Stimulated activated CD8-positive, alpha-beta memory T cell treated with anti-CD3 and anti-CD28 coated beads, Interleukin-7, amount 100 ng/mL, for 48 hours (primary cell): ENCODE data around the gene C6orf47.
"Not testable (repeated sequence)": the region's sequence is repeated elsewhere in the genome, so short reads cannot be mapped to it uniquely, and the experiment has no call there.

Experiments used
- DNase-seq, 2 donors: peaks; one replicate each; pipeline ENCODE4 v3.0.0-alpha.2; 2020; ENCODE audit warnings: low read depth in 1 of 2; ENCODE audit errors: extremely low read depth in 1 of 2

Gene C6orf47

GRCh38 chr6:31660381-31661261 is at the start of gene C6orf47:
C6orf47 (minus strand) TSS chr6:31660778; CDS start chr6:31659947, 831 bp downstream.
- DNase-seq = peak; percentile 63 to 74

- DNase-seq = not testable (repeated sequence)
These were observed 48.6 kb upstream of the C6orf47 start for GRCh38 chr6:31709157-31709556.

GRCh38 chr6:31708224-31708623 is 47.6 kb upstream of the C6orf47 start:
- DNase-seq = no peak

GRCh38 chr6:31707701-31708100 is 47.1 kb upstream of the C6orf47 start:
- no peak for DNase-seq

- DNase-seq = no peak
These were observed 46.0 kb upstream of the C6orf47 start, which contains the start of gene LY6G6F for GRCh38 chr6:31706599-31706998. LY6G6F (plus strand) TSS chr6:31706866; CDS start chr6:31706907, 41 bp downstream.

- DNase-seq = no peak
These were observed 45.4 kb upstream of the C6orf47 start for GRCh38 chr6:31705931-31706330.

GRCh38 chr6:31702819-31703716 is 42.5 kb upstream of the C6orf47 start, which contains the start of gene ABHD16A:
ABHD16A (minus strand) TSS chr6:31703324; CDS start chr6:31703281, 43 bp downstream.
- peak; percentile 96 to 97 for DNase-seq

- DNase-seq = peak in 1 of 2 donors; percentile 20
These were observed 41.8 kb upstream of the C6orf47 start for GRCh38 chr6:31702405-31702818.

- no peak for DNase-seq
These were observed 41.3 kb upstream of the C6orf47 start for GRCh38 chr6:31701666-31702404.

- DNase-seq = no peak
These were observed 40.3 kb upstream of the C6orf47 start for GRCh38 chr6:31700740-31701401.

GRCh38 chr6:31697555-31697954 is 37.0 kb upstream of the C6orf47 start:
- no peak for DNase-seq

GRCh38 chr6:31693535-31693934 is 33.0 kb upstream of the C6orf47 start:
- no peak for DNase-seq

- no peak for DNase-seq
These were observed 32.3 kb upstream of the C6orf47 start for GRCh38 chr6:31692886-31693285.

GRCh38 chr6:31692353-31692752 is 31.8 kb upstream of the C6orf47 start:
- DNase-seq = no peak

- no peak for DNase-seq
These were observed 31.1 kb upstream of the C6orf47 start for GRCh38 chr6:31691564-31692108.

- no peak for DNase-seq
These were observed 30.5 kb upstream of the C6orf47 start for GRCh38 chr6:31691078-31691463.

GRCh38 chr6:31690231-31691077 is 29.9 kb upstream of the C6orf47 start:
- DNase-seq = no peak

- DNase-seq = no peak
These were observed 28.9 kb upstream of the C6orf47 start for GRCh38 chr6:31689249-31690110.
